ENCODE measurements around the gene GALNT1.
"Not testable (repeated sequence)": the region's sequence is repeated elsewhere in the genome, so short reads cannot be mapped to it uniquely, and the experiment has no call there.

- TF ChIP-seq NBN (IDR thresholded peaks at IDR 0.05; ENCODE audit: low read depth); CTCF (IDR thresholded peaks at IDR 0.05 in 2 of 3, conservative IDR thresholded peaks at IDR 0.05 in 1 of 3; ENCODE audit: insufficient read depth in 2 of 3, low read depth in 1 of 3, low read length in 3 of 3); CEBPB (tag; IDR thresholded peaks at IDR 0.05); LEF1 (IDR thresholded peaks at IDR 0.05); ARHGAP35 (IDR thresholded peaks at IDR 0.05; ENCODE audit: partially characterized antibody); HMGXB4 (CRISPR knock-in tag; IDR thresholded peaks at IDR 0.05); YBX1 (IDR thresholded peaks at IDR 0.05); CTBP1 (IDR thresholded peaks at IDR 0.05; ENCODE audit: borderline replicate concordance); E2F1 (CRISPR knock-in tag; IDR thresholded peaks at IDR 0.05); KHSRP (IDR thresholded peaks at IDR 0.05); GATAD2B (IDR thresholded peaks at IDR 0.05; ENCODE audit: borderline replicate concordance); ZNF282 (CRISPR knock-in tag; IDR thresholded peaks at IDR 0.05); BRD9 (IDR thresholded peaks at IDR 0.05; ENCODE audit: low read depth, partially characterized antibody); ERF (CRISPR knock-in tag; IDR thresholded peaks at IDR 0.05): not testable (repeated sequence)
Measured at GRCh38 chr18:35555538-35555937, 26.0 kb upstream of the GALNT1 start.

Measured in K562 (cell line).